GM18517 (cell line): Measurements from ENCODE around the gene SNX4.
A peak's percentile ranks its signal among the peaks of the same experiment; 100 is the strongest.
"Not testable (repeated sequence)": the region's sequence is repeated elsewhere in the genome, so short reads cannot be mapped to it uniquely, and the experiment has no call there.

Experiments
- ATAC-seq: cut with Tn5 transposase; IDR thresholded peaks from one replicate; pipeline ENCODE4 v1.9.1; 2021; ENCODE audit warnings: mild to moderate bottlenecking, moderate library complexity; ENCODE audit not compliant: unreplicated experiment

Gene SNX4

DNA sequence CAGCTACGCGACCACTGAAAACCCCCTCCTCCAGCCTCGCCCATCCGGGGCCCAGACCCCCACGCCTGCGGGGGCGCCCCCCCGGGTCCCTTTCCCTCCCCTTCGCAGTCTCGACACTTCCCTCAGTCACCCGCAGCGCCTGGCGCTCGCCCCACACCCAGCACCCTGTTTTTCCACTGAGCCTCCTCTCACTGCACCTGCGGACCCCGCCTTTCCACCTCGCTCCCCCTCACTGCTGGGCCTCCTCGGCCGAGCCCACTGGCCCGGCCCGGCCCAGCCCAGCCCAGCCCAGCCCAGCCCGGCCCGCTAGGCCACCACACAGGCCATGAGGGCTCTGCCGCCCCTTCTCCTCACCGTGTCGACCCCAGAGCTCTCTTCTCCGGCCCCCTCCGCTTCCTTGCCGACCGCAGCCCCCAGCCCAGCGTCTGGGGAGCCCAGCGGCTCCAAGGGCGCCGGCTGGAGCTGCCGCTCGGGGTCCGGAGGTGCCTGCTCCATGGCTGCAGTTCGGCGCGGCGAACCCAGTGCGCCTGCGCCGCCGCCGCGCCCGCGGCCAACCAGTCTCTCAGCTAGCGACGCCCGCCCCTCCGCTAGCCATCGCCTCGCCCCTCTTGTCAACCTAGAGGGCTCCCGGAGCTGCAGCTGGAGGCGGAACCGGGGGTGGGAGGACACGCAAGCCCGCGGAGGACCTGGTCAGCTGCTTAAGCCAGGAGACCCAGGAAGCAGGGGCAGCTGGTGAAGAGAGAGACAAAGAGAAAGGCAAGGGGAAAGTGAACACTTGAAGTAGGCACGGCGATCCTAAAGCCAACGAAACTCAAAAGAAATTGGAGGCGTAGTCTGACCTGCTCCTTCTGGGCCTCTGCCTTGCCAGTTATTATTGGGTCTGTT lies at the start of gene SNX4:
TSS of gene SNX4 (minus strand) at position 525 of the 885 bp plus-strand sequence. CDS start at position 495, 30 bp downstream.
- ATAC-seq: peak; percentile 63

DNA sequence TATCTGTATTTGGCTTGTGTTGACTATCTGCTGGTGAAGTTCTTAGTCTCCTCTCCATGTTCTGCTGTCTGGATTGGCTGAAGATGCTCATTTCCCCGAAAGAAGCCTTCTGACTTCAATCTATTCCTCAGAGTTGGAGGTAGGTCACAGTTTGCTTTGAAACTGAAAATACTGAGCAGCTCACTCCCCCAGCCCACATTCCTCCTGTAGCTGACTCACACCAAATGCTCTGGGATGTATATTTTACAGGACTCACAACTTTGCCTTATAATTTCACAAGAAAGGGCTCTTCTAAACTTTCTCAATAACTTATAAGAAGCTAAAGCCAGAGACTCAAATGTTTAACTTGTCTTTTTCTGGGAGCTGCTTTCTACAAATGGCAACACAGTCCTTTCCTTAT lies 36.3 kb upstream of the SNX4 start:
- no peak for ATAC-seq

DNA sequence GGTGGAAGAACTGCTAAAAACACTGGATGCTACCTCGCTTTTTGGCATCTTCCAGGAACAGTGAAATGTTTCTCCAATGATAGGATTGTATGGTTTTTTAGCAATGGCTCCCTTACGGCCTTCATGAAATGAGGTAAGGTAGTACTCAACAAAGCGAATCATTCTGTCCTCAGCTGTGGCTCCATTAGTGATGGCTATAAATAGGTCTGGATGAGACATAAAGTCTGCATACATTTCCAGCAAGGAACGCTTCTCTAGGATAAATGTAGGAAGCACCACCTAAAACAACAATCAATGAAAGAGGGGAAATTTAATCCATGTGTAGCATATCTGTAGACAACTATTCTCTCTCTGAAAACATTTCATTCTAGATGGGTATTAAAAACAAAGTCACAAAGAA lies 32.4 kb upstream of the SNX4 start:
- no peak for ATAC-seq

DNA sequence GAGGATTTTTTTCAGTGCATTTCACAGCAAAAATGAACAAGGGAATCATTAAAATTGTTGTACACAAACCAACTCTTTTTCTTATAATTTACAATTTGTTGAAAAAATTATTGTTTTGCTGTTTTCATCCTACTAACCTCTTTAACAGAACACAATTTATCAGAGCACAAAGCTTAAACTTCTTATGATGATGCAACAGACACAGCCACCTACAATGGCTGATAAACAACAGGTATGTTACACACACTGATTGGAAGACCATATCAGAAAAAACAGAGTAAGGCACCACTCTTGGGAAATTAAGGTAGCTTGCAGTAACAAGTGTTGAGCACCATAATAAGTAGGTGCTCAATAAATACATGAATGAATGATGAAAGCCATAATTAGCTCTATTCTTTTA lies 8.9 kb upstream of the SNX4 start:
- no peak for ATAC-seq

DNA sequence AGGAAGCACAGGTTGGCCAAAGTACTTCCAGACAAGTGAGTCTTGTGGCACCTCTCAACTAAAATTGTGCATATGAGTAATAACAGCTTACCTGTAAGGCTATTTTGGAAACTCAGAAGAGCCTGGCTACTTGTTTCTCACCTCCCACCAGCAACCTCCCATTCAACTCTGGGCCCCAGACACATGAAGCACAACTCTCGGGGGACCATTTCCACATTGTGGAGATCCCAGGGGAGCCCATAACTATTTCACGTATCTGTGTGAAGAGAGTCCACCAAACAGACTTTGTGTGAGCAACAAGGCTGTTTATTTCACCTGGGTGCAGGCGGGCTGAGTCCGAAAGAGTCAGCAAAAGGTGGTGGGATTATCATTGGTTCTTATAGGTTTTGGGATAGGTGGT lies 5.2 kb upstream of the SNX4 start:
- ATAC-seq: no peak

DNA sequence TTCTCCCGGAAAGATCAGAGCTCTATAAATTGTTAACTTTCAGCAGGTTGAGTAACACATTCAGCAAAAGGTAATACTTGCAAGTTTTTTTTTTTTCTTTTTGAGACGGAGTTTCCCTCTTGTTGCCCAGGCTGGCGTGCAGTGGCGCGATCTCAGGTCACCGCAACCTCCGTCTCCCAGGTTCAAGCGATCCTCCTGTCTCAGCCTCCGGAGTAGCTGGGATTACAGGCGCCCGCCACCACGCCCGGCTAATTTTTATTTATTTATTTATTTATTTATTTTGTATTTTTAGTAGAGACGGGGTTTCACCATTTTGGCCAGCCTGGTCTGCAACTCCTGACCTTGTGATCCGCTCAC lies 539 bp upstream of the SNX4 start:
- not testable (repeated sequence) for ATAC-seq

DNA sequence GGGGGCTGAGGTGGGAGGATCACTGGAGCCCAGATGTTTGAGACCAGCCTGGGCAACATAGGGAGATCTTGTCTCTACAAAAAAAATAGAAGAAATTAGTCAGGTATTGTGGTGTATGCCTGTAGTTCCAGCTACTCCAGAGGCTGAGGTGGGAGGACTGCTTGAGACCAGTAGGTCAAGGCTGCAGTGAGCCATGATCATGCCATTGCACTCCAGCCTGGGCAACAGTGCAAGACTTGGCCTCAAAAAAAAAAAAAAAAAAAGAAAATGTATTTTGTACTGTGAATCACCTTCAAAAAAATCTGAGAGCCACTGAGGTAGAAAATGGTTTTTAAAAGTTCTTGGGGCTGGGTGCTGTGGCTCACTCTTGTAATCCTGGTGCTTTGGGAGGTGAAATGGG lies 4.6 kb downstream of the SNX4 start:
- no peak for ATAC-seq

DNA sequence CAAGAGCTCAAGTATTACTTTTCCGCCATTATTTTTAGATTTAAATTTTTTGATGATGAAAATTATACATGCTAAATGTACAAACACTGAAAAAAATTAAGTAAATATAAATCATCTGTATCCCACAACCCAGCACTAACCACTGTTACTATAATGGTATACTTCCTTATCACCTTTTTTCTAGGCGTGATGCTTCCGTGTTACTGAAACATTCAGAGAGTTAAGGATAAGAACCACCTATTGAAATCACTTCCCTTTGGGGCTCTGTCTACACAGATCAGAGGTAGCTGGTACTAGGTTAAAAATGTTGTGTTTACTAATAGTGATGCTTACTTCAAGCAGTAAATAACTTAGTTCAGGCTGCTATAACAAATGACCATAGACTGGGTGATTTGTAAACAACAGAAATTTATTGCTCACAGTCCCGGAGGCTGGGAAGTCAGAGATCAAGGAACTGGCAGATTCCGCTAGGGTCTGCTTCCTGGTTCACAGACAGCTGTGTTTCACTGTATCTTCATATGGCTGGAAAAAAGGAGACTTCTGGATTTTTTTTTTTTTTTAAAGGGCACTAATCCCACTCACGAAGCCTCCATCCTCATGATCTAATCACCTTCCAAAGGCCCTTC lies 6.4 kb downstream of the SNX4 start:
- ATAC-seq: no peak

DNA sequence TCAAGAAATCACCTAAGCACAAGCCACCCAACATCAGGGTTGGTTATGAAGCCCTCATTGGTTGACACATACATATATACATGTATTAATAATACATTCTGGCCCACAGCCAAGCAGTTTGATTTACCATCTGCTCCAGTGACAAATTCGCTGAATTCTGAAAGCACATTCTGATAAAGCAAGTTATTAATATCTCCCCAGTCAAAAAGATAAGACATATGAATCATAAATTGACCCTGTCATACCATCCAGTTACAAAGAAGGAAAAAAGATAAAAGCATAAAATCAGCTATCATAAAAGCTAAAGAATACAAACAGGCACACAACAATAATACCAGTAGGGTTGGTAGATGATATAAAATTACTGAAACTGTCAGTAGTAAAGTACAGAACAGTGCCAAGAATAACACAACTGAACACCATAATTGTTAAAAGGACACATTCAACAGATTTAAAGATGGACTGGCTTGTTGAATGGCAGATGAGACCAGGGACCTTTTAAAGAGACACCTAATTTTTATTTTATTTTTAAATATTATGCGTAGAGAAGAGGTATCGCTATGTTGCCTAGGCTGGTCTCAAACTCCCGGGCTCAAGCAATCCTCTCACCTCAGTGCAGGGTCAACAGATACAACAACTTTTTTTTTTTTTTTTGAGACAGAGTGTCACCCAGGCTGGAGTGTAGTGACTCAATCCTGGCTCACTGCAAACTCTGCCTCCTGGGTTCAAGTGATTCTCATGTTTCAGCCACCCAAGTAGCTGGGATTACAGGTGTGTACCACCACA lies 7.7 kb downstream of the SNX4 start:
- no peak for ATAC-seq

DNA sequence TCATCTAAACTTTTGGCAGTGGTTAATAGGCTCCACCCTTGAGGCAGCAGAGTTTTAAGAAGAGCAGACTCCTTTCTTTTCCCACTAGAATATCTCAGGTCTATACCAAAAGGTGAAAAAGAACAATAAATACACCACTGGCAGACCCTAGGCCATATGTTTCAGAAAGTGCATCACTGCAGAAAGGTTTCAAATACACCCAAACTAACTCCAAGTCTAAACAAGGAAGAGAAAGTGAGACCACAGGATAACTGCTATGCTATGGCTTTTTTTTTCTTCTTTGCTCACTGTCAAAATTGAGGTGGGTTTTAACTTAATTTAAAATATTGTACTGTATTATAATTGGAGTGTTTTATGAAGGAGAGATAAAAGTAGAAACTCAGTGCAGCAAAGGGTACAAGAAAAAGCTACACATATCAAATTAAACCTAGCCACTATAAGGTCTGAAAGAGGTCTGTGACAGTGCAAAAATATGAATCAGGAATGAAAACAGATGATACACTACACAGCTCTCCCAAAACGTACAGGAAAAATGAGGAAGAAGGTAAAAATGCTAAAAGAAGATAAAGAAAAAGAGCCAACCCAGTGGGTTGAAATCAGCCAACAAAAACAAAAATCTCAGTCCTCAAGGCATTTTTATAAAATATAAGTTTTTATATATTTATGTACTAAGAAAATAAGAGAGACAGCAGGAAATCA lies 8.4 kb downstream of the SNX4 start:
- no peak for ATAC-seq

DNA sequence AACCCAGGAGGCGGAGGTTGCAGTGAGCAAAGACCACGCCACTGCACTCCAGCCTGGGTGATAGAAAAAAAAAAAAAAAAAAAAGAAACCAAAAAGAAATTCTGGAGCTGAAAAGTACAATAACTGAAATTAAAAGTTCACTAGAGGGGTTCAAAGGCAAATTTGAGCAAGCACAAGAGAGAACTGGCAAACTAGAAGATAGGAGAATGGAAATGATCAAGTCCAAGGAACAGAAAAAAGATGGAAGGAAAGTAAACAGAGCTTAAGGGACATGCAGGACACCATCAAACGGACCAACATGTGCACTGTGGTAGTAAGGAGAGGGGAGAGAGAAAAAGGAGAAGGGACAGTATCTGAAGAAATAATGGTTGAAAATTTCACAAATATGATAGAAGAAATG lies 12.9 kb downstream of the SNX4 start:
- no peak for ATAC-seq

DNA sequence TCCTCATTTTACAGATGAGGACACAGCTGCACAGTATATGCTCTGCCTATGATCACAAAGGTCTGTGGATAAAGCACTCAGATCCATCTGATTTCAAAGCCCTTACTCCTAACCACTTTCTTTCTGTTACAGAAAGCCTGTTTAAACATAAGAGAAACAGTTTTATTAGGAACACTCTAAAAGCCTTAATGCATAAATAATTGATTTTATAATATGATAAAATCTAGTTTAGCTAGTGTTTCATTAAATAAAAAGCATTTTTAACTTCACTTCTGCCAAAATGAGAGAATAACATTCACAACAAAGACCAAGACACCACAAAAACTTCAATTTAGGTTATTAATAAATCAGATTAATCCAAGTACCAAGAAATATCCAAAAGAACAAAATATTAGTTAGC lies 21.4 kb downstream of the SNX4 start:
- ATAC-seq: no peak

DNA sequence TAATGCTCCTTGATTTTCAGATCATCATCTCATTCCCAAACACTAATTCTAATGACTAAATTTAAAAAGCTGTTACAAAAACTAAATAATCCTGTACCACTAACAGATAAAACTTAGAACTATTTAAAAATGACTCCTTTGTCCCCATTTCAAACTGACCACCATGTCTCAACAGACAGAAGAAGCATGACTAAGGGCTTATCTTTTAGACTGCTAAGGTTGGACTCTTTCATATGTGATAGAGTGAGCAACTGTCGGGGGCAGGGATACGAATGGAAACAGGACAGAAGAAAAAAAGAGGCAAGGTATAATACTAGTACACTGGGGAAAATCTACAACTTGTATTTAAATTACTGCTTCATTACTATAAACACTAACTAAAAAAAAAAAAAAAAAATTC lies 23.3 kb downstream of the SNX4 start:
- ATAC-seq: no peak

DNA sequence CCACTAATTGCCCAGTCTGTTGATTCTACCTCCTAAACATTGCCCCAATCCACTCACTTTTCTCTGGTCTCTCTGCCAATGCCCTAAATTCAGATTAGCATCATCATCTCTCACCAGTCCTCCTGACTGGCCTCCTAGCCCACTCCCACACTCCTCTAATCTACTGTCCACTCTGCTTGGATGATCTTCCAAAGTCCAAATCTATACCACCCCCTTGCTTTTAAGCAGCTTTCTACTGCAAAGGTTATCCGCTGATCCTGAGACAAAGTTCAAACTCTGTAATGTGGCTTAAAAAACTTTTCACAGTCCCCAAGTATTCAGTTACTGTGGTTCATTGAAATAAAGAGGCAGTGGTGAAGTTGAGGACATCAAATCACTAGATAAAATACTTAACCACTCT lies 37.6 kb downstream of the SNX4 start:
- ATAC-seq: no peak

DNA sequence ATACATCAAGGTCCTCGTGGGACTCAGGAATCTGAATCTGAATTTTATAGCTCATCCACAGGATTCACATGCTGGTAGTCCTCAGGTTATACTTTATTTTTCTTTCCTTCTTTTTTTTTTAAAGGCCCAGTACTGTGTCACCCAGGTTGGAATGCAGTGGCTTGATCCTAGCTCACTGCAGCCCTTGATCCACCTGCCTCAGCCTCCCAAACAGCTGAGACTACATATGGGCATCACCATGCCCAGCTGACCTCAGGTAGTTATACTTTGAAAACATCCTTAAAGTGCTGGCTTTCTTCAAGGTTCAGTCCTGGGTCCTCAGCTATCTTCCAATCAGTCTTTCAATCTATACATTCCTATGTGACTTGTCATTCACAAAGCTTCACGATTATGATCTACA lies 38.2 kb downstream of the SNX4 start:
- no peak for ATAC-seq

DNA sequence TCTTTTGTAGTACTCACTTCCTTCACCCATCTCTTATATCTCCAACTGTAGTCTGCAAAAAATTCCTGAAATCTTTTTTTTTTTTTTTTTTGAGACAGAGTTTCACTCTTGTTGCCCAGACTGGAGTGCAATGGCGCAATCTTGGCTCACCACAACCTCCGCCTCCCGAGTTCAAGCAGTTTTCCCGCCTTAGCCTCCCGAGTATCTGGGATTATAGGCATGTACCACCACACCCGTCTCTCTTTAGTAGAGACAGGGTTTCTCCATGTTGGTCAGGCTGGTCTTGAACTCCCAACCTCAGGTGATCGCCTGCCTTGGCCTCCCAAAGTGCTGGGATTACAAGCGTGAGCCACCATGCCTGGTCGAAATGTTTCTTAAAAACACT lies 38.6 kb downstream of the SNX4 start:
- ATAC-seq: not testable (repeated sequence)

DNA sequence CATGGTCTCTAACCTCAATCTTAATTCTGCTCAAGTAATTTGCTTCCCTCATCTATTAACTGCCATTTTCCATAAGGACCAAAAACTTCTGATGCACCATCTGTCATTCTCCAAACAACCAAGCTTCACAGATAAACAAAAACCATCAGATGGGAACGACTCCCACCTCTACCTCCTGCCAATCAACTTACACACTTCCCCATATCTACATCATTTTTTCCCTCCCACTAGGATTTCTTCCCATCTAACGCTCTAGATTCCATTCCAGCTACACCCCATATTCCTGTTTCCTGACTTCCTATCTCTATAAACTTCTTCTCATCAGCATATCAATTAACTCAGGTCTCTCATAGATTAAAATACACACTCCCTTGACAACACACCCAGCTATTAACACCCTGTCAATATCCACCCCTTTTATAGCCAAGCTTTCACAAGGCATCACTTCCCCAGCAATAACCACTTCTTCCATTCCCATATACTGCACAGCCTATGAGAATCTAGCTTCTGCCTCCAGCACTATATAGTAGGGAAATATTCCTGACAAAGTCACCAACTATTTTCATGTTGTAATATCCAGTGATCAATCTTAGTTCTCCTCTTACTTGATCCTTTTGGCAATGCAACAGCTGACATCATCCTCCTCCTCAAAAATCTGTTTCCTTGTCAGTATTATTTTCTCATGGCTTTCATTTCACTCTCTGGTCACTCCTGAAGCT lies 39.2 kb downstream of the SNX4 start:
- ATAC-seq: no peak

DNA sequence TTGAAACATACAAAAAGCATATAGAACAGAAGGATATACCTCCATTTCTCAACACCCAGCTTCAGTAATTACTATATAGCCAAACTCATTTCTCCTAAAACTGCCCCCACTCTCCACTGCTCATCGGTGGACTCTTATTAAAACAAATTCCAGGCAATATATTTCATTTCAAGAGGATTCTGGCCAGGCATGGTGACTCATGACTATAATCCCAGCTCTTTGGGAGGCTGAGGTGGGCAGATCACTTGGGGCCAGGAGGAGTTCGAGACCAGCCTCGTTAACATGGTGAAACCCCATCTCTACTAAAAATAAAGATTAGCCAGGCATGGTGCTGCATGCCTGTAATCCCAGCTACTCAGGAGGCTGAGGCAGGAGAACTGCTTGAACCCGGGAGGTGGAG lies 40.9 kb downstream of the SNX4 start:
- ATAC-seq: no peak

DNA sequence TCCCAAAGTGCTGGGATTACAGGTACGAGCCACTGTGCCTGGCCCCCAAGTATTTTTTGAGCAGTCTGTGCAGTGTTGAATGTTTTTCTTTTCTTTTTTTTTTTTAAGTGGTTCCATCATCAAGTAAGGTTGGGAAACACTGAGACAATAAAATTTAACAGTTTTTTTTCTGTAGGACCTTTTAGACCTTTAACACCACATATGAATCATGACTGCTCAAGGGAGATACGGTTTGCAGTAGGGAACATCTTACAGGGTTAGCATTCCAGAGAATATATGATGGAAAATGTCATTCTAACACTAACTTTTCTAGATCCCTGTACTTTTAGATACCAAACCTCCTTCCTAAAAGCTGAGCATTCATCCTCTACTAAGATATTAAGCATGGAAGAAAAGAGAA lies 41.7 kb downstream of the SNX4 start:
- no peak for ATAC-seq

DNA sequence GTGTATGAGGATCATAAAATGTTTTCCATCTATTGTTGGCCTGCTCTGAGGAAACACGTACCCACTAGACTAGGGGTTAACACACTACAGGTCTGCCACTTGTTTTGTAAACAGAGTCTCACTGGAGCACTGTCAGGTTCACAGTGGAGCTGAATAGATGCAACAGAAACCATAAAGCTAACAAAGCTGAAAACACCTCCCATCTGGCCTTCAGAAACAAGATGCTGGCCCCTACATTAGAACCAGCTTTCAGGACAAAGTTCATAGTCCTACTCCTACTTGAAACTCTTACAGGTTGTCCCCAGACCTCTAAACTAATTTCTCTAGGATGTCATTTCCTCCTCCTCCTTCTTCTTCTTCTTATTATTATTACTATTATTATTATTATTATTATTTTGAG lies 42.3 kb downstream of the SNX4 start:
- ATAC-seq: no peak

DNA sequence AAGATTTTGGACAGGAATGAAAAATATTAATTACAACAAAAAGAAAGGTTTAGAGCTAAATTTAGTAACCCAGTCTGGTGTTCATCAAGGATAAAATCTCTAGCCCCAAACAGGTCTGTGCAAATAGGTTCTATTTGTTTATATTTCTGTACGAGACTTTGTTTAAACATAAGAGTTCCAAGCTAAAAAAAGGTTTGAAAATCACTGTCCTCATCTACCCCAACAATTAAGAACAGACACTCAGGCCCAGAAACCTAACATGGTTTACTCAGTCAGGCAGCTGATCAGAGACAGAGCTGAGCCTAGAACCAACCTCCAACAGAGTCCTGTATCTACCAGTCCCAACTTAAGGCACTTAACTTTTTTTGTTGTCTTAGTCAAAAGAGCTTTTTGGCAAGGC lies 49.3 kb downstream of the SNX4 start:
- no peak for ATAC-seq
